GM19351 (cell line): ENCODE measurements around the gene KRTAP4-5.
"Not testable (repeated sequence)": the region's sequence is repeated elsewhere in the genome, so short reads cannot be mapped to it uniquely, and the experiment has no call there.

Experiments used
- ATAC-seq: cut with Tn5 transposase; IDR thresholded peaks from one replicate; pipeline ENCODE4 v1.9.1; 2021; ENCODE audit warnings: mild to moderate bottlenecking, moderate library complexity; ENCODE audit not compliant: unreplicated experiment

Gene KRTAP4-5

DNA sequence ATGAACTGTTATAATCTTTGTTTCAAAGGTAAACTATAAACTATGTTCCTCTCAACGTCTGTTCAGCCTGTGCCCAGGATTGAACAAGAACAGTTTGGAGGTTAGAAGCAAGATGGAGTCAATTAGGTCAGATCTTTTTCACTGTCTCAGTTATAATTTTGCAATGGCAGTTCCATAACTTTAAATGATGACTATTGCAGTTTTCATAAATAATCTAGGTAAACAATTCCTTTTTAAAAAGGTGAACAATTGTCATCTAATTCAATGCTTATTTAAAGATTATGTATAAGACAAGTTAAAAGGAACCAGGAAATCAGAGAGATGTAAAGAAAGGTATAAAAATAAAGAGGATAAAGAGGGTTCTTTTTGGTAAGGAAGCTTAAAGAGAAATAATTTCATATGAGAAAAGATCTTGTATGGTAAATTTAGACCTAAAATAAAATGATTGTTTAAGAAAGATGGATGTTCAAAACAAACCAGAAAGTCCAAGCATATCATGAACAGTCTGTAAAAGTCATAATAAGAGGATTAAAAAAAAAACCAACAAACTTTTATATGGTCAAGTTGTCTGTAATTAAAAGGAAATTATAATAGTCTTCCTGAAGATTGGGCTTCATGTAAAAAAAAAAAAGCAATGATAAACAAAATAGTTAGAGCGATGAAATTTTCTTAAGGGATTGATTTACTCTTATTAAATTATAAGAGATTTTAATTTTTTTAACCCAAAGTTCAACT lies 38.3 kb downstream of the KRTAP4-5 start:
- ATAC-seq, result no peak

DNA sequence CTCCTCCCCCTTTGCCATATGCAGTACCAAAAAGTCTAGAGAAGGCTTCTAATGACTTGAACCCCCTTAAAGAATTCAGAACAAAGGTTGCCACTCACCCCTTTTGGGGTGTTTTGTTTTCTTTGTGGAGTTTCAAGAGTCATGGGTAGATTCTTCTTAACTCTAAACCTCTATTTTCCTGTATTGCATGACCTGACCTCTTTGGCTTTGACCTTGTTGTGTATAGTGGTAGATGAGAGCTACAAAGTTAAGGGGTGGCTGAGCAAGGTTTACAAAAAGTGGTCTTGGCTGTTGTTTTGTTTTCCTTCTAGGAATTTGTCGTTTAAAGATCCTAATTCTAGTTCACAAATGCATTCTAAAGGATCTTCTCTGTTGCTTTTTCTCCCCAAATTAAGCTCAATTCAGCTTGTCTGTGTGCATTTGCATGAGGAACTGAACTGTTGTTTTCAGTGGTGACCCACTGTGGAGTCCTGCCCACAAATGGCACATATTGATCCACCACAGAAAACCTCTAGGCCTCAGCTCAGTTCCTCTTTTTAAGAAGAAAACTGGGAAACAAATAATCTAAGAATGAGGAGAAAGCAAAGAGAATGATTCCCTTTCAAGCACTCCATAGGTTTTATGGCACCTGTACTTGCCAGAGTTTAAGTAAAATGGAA lies 40.8 kb downstream of the KRTAP4-5 start:
- not testable (repeated sequence) for ATAC-seq

DNA sequence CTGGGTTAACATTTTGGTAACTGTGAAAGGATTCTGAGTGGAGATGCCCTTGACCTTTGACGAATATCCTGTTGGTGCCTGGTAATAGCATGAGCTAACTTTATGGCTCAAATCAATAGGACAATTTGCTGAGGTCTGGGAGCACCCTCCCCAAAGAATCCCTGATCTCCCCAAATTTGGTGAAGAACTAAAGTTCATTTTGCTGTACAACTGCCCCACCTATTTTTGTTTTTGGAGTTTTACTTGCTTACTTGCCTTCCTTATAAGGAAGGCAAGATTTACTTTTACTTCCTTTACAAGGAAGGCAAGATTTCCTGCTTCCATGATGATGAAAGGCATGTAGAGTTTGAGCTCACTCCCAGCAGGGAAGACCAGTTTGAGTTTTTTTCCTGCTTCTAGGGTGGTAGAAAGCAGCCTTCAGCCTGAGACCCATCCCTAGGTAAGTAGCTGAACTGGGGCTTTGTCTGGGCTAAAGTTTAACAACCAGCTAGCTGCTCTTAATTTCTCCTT lies 41.6 kb downstream of the KRTAP4-5 start:
- no peak for ATAC-seq

DNA sequence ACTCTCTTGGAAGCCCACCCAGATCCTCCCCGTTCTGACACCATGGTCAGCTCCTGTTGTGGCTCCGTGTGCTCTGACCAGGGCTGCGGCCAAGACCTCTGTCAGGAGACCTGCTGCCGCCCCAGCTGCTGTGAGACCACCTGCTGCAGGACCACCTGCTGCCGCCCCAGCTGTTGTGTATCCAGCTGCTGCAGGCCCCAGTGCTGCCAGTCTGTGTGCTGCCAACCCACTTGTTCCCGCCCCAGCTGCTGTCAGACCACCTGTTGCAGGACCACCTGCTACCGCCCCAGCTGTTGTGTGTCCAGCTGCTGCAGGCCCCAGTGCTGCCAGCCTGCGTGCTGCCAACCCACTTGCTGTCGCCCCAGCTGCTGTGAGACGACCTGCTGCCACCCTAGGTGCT lies 44.3 kb downstream of the KRTAP4-5 start, which contains the start of gene KRTAP4-9:
KRTAP4-9 (plus strand) TSS at position 43 of the 400 bp plus-strand sequence; CDS start at position 43, 0 bp downstream.
- not testable (repeated sequence) for ATAC-seq

DNA sequence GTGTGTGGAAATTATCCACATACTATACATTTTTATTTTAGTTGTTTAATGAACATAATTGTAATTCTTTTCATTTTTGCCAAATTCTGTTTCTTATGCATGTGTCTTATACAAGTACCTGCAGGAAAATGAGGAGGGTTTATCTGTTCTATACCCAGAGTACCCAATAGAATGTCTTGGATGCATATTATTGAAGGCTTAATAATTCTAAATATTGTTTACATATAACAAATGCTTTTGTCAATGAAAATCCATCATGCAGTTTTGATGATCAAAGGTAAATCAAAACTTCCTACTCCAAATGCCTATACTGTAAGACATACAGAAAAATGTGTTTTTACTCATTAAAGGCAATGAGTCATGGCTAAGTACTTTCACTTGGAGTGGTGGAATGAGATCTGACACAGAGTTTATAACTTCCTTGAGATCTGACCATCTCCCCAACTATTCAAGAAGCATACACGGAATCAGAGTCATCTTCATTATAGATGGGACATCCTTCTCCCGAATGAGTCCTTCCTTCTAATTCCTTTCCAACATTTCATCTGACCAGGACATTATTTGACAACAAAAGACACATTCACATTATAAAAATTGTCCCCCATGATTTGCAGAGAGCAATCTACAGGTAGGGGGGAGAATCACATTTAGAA lies 45.1 kb downstream of the KRTAP4-5 start:
- ATAC-seq, result not testable (repeated sequence)

DNA sequence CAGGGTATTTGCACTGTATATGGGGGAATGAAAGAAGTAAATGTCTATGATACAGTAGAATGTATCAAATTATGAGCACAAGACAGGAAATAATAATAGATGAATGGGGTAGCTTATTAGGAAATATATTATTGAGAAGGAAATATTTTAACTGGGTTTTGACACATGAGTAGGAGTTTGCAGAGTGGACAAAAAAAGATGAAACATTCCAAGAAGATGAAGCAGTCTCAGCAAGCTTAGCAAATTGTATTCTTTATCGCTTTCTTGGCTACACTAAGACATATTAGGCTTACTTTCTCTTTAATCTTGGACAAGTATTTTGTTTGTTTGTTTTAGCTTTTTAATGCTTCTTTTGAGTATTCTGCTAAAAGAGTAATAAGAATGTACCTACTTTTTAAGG lies 45.7 kb downstream of the KRTAP4-5 start:
- ATAC-seq, result no peak

DNA sequence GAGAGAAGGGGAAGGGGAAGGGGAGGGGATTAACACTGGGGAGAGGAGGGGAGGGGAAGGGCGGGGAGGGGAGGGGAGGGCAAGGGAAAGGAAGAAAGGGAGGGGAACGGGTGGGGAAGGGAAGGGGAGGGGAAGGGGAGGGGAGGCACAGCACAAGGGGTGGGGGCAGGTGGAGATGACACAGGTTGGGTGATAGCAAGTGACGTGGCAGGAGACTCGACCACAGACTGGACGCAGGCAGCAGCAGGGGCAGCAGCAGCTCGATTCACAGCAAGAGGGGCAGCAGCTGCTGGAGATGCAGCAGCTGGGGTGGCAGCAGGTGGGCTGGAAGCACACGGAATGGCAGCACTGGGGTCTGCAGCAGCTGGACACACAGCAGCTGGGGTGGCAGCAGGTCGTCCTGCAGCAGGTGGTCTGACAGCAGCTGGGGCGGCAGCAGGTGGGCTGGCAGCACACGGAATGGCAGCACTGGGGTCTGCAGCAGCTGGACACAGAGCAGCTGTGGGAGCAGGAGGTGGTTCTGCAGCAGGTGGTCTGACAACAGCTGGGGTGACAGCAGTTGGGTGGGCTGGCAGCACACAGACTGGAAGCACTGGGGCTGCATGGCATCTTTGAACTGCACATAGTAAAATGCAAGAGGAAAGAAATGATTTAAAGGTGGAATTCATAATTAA lies 47.9 kb downstream of the KRTAP4-5 start, which contains the start of gene KRTAP4-16:
KRTAP4-16 (minus strand) TSS at position 624 of the 674 bp plus-strand sequence; CDS start at position 624, 0 bp downstream.
- ATAC-seq, result no peak

DNA sequence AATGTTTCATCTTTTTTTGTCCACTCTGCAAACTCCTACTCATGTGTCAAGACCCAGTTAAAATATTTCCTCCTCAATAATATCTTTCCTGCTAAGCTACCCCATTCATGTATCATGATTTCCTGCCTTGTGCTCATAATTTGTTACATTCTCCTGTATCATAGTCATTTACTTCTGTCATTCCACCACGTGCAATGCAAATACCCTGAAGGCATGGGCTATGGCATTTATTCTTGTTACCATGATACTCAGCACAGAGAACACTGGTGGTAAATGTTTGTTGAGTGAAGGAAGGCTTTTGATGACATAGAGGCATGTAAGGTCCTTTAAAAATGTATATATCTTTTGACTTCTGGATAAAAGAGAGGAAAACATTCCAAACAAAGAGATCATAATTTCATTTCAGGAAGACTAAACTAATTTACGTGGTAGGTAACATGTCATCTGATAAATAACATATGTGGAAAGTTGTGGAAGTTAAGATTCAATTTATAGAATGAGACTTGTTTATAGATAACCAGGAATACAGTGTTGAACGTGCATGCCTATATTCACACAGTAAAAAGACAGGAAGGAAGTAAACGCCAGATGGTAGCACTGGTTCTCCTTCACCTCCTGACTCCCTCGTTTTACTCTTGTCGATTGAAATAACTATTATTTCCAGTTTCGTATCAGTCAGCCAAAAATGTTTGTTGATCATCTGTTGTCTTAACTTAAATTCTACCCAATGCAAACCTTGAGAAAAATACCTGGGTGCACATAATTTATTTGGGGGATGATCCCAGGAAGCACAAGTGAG lies 49.7 kb downstream of the KRTAP4-5 start:
- ATAC-seq, result not testable (repeated sequence)
